Subcutaneous adipose tissue (tissue), 4 donors: ENCODE results near the gene CDHR3. TPM values are rescaled to one million over a fixed set of nuclear protein-coding genes. Genes with fewer than 3 reads are reported as not detected.

Source experiments
- CTCF ChIP-seq: fragments of 450-650 bp; IDR thresholded peaks from one replicate; pipeline ENCODE4 v1.5.1; 2016; ENCODE audit warnings: low read depth, mild to moderate bottlenecking, control low read depth, antibody characterized with exemption, moderate library complexity
- total RNA-seq, 4 donors: library from RNA; depleted of rRNA; stranded (reverse); fragments of >200 nt; gene quantifications; one replicate each; pipeline ENCODE4 v1.1.0, GENCODE V29; 2016

Gene CDHR3
- total RNA-seq, 4 donors from 2014 or later: 6.2 to 33.8 (median 12.0) TPM

- no peak for TF ChIP-seq CTCF
These were observed 19.6 kb upstream of the CDHR3 start for GRCh38 chr7:105943486-105943885.

GRCh38 chr7:105945848-105946247 is 17.2 kb upstream of the CDHR3 start:
- no peak for TF ChIP-seq CTCF

GRCh38 chr7:105951597-105951996 is 11.5 kb upstream of the CDHR3 start:
- no peak for TF ChIP-seq CTCF

GRCh38 chr7:105952917-105953595 is 10.0 kb upstream of the CDHR3 start:
- no peak for TF ChIP-seq CTCF

- TF ChIP-seq CTCF: no peak
These were observed 8.4 kb upstream of the CDHR3 start for GRCh38 chr7:105954711-105955110.

- no peak for TF ChIP-seq CTCF
These were observed 5.1 kb upstream of the CDHR3 start for GRCh38 chr7:105958012-105958411.

GRCh38 chr7:105962353-105962752 is 711 bp upstream of the CDHR3 start:
- TF ChIP-seq CTCF: no peak
